DOHH2 (cell line): Measurements from ENCODE around the gene MPI.

Experiments
- H3F3A ChIP-seq: fragments of 200-600 bp; sonication (generic), shearing (Covaris generic); 2 replicates; pipeline ENCODE4 v1.6.0; 2016; ENCODE audit warnings: antibody characterized with exemption, mild to moderate bottlenecking; ENCODE audit not compliant: control insufficient read depth, insufficient read depth
- H3K27ac ChIP-seq: fragments of 200-600 bp; sonication (generic); 2 replicates; pipeline ENCODE4 v1.5.1; 2014; ENCODE audit warnings: low read depth, mild to moderate bottlenecking, low read length, moderate library complexity
- H3K27me3 ChIP-seq: fragments of 200-600 bp; sonication (generic); 2 replicates; pipeline ENCODE4 v1.6.1; 2014; ENCODE audit warnings: mild to moderate bottlenecking, low read length, mixed read lengths; ENCODE audit not compliant: control insufficient read depth
- H3K36me3 ChIP-seq: fragments of 200-600 bp; sonication (generic); 2 replicates; pipeline ENCODE4 v1.6.1; 2014; ENCODE audit warnings: mild to moderate bottlenecking, low read length, moderate library complexity, mixed read lengths; ENCODE audit not compliant: control insufficient read depth
- H3K4me1 ChIP-seq: fragments of 200-600 bp; sonication (generic); 2 replicates; pipeline ENCODE4 v1.6.1; 2014; ENCODE audit warnings: mild to moderate bottlenecking, low read length, mixed read lengths; ENCODE audit not compliant: control insufficient read depth
- H3K4me2 ChIP-seq: fragments of 200-600 bp; sonication (generic); 2 replicates; pipeline ENCODE4 v1.6.0; 2014; ENCODE audit warnings: mild to moderate bottlenecking, low read length, moderate library complexity
- H3K4me3 ChIP-seq: fragments of 200-600 bp; sonication (generic); 2 replicates; pipeline ENCODE4 v1.5.1; 2014; ENCODE audit warnings: mild to moderate bottlenecking, low read length, mixed read lengths
- H3K79me2 ChIP-seq: fragments of 200-600 bp; sonication (generic); 2 replicates; pipeline ENCODE4 v1.6.1; 2014; ENCODE audit warnings: mild to moderate bottlenecking, low read length, mixed read lengths; ENCODE audit not compliant: control insufficient read depth
- H3K9me2 ChIP-seq: fragments of 200-600 bp; sonication (generic); replicated peaks from 2 replicates; pipeline ENCODE4 v1.6.1; 2014; ENCODE audit warnings: mild to moderate bottlenecking, low read length, mixed read lengths; ENCODE audit not compliant: control insufficient read depth
- H3K9me3 ChIP-seq: fragments of 200-600 bp; sonication (generic); 2 replicates; pipeline ENCODE4 v1.6.1; 2014; ENCODE audit warnings: antibody characterized with exemption, low read length, mixed read lengths; ENCODE audit not compliant: control insufficient read depth, insufficient read depth
- H4K20me1 ChIP-seq: fragments of 200-600 bp; sonication (generic); 2 replicates; pipeline ENCODE4 v1.6.0; 2014; ENCODE audit warnings: low read depth, mild to moderate bottlenecking, antibody characterized with exemption, low read length, moderate library complexity; ENCODE audit not compliant: control insufficient read depth, insufficient read depth
- EZH2phosphoT487 ChIP-seq: fragments of 200-600 bp; sonication (generic); IDR thresholded peaks from 2 replicates; pipeline ENCODE4 v1.6.1; 2017; ENCODE audit warnings: borderline replicate concordance, mild to moderate bottlenecking, antibody characterized with exemption, low read length, moderate library complexity, mixed read lengths
- TF ChIP-seq, protein P1 (sequence below): fragments of 200-600 bp; sonication (generic); IDR thresholded peaks from one replicate; pipeline ENCODE4 v1.5.1; 2014; ENCODE audit warnings: antibody characterized with exemption, mild to moderate bottlenecking, low read depth, low read length; ENCODE audit not compliant: poor library complexity, severe bottlenecking

MPI gene

DNA sequence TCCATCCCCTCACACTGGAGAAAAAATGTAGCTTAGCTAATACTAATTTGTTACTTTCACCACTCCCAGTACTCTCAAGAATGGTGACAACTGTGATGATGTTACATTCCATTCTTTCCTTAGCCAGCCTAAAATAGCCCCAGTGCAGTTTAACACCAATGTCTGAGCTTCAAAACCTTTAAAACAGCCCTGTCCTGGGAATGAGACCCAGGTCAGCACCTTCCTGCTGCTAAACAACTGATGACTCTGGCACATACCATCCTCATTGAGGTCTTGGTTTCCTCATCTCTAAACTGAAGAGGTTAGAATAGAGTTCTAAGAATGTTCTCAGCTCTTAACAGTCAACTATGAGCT lies 20.5 kb upstream of the MPI start:
- H3K4me1 ChIP-seq, result peaks cover 58% of the 10 kb centered on the region
- peak overlapping the region; percentile 72; the same call in 1 of the 2 replicates for H3K4me2 ChIP-seq
- peak overlapping the region; percentile 50; the same call in 1 of the 2 replicates for H3K4me3 ChIP-seq

DNA sequence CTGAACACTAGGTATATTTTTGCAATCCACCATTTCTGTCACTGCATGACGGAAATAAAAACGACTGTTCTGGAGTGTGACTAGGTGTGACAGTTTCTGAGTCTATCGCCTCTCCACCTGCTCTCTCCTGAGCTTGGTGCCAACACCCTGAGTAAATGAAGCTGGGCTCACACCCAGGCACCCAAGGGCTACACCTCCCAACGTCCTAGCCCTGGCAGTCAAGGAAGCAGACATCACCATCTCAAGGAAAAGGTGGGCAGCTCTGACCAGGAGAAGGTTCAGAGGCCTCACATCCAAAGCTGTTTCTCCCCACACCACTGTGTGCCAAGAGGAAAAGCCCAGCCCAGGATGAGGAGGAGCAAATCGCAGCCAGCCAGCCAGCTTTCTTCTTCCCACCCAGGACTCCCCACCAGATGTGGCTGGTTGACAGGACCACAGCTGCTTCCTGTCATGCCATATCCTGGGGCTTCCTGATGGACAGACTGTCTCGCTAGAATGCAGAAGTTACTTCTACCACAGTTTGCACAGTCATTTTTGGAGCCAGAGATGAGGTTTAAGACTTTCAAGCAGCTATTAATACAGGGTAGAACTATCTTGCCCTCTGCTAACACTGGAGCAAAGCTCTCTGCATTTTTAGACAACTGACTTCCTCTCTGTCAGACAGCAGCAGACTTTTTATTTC lies 20.0 kb upstream of the MPI start:
- Histone ChIP-seq H3K9me3 (peaks cover 6% of the 10 kb centered on the region; the same call in 1 of the 2 replicates), H3K4me2 (peak overlapping the region; percentile 72), H3K27me3 (no peaks in the 10 kb centered on the region), H3K79me2 (peaks cover 77% of the 10 kb centered on the region), H4K20me1 (peaks cover 26% of the 10 kb centered on the region), H3K27ac (peak overlapping the region; percentile 52), H3K4me3 (peak overlapping the region; percentile 50), H3K4me1 (peaks cover 58% of the 10 kb centered on the region), H3K9me2 (no peaks in the 10 kb centered on the region), H3K36me3 (peaks cover 42% of the 10 kb centered on the region), H3F3A (peaks cover 12% of the 10 kb centered on the region; the same call in 1 of the 2 replicates)
- TF ChIP-seq, protein P1, sequence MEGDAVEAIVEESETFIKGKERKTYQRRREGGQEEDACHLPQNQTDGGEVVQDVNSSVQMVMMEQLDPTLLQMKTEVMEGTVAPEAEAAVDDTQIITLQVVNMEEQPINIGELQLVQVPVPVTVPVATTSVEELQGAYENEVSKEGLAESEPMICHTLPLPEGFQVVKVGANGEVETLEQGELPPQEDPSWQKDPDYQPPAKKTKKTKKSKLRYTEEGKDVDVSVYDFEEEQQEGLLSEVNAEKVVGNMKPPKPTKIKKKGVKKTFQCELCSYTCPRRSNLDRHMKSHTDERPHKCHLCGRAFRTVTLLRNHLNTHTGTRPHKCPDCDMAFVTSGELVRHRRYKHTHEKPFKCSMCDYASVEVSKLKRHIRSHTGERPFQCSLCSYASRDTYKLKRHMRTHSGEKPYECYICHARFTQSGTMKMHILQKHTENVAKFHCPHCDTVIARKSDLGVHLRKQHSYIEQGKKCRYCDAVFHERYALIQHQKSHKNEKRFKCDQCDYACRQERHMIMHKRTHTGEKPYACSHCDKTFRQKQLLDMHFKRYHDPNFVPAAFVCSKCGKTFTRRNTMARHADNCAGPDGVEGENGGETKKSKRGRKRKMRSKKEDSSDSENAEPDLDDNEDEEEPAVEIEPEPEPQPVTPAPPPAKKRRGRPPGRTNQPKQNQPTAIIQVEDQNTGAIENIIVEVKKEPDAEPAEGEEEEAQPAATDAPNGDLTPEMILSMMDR, result no peak
- no peak for TF ChIP-seq EZH2phosphoT487

More for the DNA sequence above, 20.5 kb upstream of the MPI start:
- peaks cover 12% of the 10 kb centered on the region; the same call in 1 of the 2 replicates for H3F3A ChIP-seq
- H3K27me3 ChIP-seq, result no peaks in the 10 kb centered on the region
- peaks cover 6% of the 10 kb centered on the region; the same call in 1 of the 2 replicates for H3K9me3 ChIP-seq
- TF ChIP-seq, protein P1, result no peak
- no peak for TF ChIP-seq EZH2phosphoT487
- H3K79me2 ChIP-seq, result peaks cover 81% of the 10 kb centered on the region
- peaks cover 42% of the 10 kb centered on the region for H3K36me3 ChIP-seq
- peaks cover 26% of the 10 kb centered on the region for H4K20me1 ChIP-seq
- no peaks in the 10 kb centered on the region for H3K9me2 ChIP-seq
- peak overlapping the region; percentile 52 for H3K27ac ChIP-seq

DNA sequence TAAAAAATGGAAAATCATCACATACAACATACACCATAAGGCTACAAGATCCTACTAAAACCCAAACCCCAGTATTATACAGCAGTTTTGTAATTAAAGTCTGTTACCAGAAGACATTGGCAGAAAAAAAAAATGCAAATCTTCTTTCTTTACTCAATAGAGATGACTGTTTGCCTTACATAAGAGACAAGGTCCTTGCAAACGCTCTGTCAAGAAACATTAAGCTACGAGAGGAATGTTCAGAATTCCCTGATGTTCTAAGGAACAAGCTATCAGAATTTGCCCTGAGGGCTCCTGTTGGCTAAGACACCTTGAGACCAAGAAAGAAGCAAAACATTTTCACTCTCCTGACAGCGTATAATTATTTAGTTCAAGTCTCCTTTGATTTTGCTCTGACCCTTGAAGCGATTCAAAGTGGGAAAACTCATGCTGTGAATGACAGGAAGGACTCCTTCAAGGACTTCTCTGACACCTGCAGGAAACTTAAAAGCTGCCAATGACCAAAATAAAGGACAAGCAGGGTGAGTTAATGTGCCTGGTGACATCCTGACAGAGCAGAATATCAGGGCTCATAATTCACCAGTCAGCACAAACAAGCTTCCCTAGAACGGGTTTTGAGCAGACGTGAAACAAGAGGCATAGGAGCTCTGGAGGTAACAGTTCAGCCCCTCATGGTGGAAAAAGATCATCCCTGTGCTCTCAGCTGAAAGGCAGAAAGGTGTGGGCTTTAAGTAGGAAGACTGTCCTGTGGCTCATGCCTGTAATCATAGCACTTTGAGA lies 19.2 kb upstream of the MPI start:
- Histone ChIP-seq H3K4me2 (peak overlapping the region; percentile 72), H3K9me3 (peaks cover 6% of the 10 kb centered on the region; the same call in 1 of the 2 replicates), H3K9me2 (no peaks in the 10 kb centered on the region), H3F3A (peaks cover 12% of the 10 kb centered on the region; the same call in 1 of the 2 replicates), H3K27ac (peak overlapping the region; percentile 52), H3K79me2 (peaks cover 73% of the 10 kb centered on the region), H3K4me3 (peak overlapping the region; percentile 50), H3K27me3 (no peaks in the 10 kb centered on the region), H3K36me3 (peaks cover 42% of the 10 kb centered on the region), H4K20me1 (peaks cover 26% of the 10 kb centered on the region), H3K4me1 (peaks cover 58% of the 10 kb centered on the region)
- TF ChIP-seq, protein P1, result no peak
- TF ChIP-seq EZH2phosphoT487, result no peak
